SIG-M5 treated with dmso at 0.1 percent for 504 hours (cell line): ENCODE measurements around the gene STAB1.

Experiments used
- DNase-seq: peaks from one replicate; lab custom pipeline; 2025; ENCODE audit not compliant: unreplicated experiment; lab: John Stamatoyannopoulos, UW

The STAB1 gene

DNA sequence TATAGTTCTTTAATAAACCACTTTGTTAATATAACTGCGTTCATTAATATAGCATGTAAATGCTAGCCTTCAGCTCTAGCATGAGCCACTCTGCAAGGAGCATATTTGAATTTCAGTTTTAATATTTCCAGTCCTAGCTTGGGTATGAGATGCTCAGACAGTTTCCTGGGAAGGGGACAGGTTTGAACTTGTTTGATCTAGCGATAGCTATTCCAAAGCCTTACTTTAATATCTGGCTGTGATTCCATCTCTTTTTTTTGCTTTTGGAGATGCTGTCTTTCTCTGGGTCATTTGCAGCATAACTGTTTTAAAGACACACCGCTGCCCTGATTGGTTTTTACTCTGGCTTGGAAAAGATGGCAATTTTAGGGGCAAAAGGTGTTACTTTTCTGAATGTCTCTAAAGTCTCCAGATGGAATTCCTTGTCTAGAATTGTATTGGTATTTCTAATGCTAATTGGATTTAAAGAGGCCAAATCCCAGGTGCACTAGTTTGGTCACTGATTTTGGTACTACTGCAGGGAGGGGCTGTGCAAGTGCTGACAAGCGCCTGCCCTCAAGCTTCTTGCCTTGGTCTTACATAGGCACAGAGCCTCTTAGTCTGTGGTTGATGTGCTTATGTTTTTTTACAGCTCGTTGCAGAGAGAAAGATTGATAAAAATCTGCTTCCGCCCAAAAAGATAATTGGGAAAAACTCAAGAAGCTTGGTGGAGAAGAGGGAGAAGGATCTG is 36.9 kb upstream of the STAB1 start:
- DNase-seq = no peak

DNA sequence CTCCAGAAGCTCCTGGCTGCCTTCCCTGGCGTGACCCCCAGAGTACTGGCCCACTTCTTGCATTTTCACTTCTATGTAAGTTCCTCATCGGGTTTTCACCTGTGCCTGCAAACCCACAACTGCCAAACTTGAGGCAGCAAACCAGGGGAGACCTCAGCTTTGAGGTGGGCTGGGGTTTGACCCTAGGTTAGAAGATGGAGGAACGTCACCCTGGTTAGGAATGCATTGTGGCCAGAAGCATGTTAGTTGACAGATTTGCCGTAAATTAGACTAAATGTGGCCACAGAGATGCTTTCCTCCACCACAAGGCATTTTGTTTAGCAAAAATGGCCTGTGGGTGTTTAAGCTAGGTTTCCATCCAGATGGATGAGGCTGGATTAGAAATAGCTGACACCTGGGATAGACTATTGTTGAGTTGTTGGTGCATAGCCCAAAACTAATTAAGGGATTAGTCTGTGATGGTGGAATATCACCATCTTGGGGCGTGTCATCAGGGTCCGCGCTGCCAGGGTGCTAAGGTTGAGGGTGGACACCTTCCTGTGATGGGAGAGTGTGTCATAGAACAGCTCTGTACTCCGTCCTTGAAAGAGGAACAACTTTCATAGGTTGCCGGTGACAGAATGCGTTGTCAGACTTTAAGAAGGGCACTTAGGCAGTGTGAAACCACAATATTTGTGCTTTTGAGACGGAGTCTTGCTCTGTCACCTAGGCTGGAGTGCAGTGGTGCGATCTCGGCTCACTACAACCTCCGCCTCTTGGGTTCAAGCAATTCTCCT is 36.2 kb upstream of the STAB1 start:
- DNase-seq = no peak

DNA sequence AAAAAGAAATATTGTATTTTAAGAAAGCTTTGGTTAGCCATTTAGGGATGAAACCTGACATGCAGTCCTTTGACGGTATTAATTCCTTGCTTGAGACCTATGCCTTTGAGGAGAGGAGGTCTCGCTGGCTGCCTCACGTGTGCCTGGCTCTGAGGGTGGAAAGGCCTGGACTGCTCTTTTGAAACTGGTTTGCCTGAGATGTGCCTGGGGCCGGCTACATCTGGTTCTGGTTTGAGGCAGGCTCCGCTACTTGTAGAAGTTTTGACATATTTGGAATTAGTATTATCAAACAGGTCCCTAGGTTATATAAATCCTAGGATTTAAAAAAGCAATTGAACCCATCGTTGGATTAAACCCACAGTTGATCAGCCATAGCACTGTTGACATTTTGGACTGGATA is 33.3 kb upstream of the STAB1 start:
- no peak for DNase-seq

DNA sequence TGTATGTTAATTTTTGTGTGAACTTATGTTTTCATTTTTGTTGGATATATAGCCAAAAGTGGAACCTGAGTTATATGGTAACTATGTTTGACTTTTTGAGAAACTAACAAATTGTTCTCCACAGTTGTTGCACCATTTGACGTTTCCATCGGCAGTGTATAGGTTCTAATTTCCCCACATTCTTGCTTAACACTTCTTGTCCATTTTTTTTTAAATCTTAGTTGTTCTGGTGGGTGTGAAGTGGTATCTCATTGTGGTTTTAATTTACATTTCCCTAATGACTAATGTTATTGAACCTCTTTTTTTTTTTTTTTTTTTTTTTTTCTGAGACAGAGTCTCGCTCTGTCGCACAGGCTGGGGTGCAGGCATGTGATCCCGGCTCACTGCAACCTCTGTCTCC is 31.7 kb upstream of the STAB1 start:
- peak; percentile 9 for DNase-seq

DNA sequence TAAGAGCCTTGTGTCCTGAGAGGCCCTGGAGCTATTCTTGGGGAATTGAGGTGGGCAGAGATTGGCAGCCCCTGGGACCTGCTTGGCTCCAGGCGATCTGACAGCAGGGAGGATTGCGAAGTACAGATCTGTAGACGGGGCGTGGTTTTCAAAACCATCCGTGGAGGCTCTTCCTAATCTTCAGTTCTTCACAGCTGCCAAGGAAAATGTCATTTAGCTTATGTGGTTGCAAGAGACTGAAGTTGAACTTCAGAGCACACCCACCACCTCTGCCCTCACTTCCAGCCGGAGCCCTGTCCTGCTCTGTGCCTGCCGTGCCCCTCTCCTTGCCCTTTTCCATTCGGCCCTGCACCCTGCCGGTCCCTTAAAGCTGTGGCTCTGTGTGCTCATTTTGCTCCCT is 26.8 kb upstream of the STAB1 start:
- DNase-seq = peak; percentile 79

DNA sequence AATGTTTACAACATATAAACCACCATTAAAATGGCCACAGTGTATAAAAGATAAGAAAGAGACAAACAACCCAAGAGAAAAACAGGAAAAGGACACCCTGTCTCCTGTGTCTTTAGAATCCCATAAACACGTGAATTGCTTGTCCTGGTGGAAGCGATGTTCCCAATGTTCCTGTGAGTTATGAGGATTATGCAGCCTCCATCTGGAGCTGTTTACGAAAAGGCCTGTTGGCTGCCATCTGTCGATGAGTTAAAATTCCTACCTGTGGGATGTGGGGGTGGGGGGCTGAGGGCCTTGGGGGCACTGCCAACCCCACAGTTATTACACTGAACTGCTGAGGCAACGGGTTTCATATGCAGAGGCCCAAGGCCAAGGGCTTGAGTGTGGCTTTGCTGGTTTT is 26.1 kb upstream of the STAB1 start:
- no peak for DNase-seq

DNA sequence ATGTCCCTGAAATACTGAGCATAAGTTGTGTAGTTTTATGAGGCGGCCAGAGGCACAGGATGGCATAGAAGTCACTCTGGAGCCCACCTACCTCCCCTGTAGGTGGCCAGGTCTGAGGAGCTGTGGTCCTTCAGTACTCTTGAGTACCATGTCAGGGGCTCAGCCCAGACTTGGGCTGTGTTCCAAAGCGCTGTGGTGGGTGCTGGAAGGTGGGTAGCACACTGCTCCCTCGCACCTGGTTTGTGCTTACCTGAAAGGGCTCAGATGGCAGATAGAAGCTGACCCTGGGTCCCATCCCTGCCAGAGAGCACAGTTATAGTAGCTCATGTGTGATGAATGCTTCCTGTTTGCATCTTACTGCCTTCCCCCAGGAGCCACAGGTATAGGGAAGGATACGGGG is 24.2 kb upstream of the STAB1 start:
- no peak for DNase-seq

DNA sequence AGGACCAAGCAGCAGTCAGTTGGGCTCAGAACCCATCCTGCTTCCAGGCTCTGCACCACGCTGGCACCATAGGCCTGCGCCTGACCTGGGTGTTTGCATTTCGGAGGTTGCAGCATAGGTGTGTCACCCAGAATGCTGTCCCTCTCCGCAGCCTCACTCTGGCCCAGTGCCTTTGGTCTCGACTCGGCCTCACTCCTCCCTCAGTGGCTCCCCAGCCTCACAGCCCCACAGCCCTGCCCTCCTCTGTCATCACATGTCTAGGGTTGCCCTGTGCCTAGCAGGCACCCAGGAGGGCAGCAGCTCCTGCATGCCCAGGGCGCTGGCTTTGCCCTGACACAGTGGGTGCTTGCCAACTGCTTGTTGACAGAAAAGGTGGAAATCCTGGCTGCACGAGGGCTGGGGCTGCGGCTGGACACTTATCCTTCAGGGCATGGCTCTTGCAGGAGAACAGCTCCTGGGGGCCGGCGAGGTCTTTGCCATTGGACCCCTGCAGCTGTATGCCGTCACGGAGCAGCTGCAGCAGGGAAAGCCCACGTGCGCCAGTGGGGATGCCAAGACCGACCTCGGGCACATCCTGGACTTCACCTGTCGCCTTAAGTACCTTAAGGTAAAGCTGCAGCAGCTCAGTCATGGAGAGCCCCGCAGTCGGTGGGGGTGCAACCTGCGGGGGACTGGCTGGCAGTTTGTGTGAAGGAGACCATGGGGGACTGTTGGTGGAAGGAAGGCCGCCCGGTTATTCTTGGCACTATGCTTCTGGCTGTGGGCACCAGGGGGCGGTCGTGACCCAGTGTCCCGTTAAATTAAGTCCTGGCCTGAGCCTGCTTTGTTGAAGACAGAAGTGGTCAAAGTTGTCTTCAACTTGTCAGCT is 23.5 kb upstream of the STAB1 start:
- DNase-seq = peak; percentile 47

DNA sequence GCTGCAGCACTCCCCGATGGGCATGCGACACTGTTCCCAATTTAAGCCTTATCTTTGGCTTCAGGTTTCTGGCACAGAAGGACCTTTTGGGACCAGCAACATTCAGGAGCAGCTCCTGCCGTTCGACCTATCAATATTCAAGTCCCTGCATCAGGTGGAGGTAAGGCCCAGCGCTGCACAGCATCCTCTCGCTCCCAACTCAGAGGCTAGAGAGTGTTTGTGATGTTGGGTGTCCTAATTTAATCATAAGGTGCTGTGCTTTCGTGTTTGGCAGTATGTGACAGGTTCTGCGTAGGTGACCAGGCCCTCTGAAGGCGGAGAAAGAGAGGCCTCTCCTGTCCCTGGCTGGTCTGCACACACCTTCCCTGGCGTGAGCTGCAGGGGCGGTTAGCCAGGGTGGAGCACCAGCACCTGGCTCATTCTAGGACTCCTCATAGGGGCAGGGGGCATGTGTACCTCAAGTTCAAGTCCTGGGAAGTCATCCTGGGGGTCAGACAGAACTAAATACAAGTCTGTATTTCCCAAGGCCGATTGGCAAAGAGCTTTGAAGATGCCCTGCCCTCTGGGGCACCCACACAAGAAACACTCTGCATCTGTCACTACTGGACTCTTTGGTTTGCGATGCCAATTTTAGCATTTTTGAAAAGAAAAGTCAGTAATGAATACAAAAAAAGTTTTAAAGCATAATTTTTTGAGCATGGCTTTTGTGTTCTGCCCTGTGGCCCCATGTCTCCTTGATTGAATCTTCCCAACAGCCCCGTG is 22.7 kb upstream of the STAB1 start:
- DNase-seq = no peak

DNA sequence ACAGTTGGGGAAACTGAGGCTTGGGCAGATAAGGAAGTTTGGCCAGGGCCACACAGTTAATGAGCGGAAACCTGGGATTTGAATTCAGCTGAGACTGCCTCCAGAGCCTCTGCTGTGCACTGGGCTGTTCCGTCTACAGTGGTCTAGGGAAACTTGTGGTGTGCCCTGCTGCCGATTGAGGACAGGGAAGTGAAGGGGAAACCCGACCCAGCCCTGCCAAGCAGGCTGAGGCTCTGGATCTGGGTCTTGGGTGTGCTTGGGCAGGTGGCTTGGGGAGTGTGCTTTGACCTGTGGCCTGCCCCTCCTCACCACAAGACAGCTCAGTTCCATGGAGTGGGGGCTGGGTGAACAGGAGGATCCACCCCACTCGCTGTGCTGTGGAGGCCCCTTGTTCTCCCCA is 22.1 kb upstream of the STAB1 start:
- no peak for DNase-seq

DNA sequence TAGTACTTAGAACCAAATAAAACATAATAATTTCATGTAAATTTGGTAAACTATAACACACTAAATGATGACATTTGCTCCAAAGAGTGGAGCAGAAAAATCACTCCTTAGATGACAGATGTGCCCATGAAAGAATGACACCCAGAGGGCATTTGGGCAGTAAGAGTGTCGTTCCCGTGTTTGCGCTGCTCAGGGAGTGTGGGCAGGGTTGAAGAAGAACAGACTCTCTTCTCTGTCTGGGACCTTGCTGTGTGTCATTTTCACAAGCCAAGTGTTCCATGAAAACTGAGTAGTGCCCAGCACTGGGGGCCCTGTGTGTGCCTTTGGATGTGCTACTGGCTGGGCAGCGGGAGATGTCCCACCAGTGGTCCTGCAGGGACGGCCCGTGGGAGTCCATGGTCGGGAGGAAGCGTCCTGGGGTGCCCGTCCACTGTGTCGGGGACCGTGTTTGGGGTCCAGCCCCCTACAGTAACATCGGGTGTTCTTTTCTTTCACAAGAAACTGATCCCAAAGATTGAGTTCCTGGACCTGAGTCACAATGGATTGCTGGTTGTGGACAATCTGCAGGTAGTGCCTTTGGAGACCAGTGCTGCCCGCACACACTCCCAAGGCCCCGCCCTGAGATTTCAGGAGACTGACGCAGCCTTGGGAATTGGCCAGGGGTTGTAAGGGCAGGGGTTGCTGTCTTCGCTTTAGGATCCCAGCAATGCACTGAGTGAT is 17.9 kb upstream of the STAB1 start:
- DNase-seq = no peak

DNA sequence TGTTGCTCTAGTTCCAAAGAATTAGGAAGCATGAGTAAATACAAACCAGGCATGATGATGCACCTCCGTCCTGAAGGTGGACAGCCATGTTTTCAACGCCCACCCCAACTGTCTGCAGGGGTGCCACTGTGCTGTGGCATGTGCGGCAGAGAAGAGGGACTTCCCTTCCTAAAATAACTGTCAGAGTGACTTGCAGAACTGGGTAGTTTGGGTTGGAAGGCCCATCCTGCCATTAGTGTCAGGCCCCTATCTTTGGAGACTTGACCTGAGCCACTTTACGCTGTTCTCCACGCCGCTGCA is 17.4 kb upstream of the STAB1 start:
- DNase-seq = no peak

DNA sequence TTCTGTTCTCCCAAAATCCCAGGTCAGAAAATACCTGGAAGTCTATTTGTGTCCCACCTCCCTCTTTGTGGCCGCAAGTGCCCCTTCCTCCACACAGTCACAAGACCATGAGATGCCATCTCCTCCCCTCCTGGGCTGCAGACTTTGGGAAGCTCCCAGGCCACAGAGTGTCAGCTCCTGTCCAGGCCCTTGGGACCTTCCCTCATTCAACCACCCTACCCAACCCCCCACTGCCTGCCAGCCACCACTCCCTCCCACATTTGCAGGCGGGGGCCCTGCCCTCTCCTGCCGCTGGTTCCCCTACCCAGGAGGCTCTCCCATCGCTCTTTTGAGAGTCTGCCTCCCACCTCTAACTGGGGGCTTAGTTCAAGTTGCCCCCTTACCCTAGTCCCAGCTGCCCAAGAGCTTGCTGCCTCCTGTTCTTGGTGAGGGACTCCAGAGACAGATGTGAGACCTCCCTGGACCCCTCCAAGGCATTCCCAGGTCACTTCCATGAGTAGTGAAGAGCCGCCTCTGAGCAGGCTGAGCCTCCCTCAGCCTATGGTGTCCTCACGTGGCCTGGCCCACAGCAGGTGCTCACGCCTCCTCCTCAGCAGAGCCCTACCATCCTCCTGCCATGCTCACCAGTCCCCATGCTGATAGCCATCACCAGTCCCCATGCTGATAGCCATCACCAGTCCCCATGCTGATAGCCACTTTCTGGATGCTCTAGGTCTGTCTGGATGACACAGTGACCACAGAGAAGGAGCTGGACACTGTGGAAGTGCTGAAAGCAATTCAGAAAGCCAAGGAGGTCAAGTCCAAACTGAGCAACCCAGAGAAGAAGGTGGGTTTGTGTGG is 15.9 kb upstream of the STAB1 start:
- DNase-seq = no peak

DNA sequence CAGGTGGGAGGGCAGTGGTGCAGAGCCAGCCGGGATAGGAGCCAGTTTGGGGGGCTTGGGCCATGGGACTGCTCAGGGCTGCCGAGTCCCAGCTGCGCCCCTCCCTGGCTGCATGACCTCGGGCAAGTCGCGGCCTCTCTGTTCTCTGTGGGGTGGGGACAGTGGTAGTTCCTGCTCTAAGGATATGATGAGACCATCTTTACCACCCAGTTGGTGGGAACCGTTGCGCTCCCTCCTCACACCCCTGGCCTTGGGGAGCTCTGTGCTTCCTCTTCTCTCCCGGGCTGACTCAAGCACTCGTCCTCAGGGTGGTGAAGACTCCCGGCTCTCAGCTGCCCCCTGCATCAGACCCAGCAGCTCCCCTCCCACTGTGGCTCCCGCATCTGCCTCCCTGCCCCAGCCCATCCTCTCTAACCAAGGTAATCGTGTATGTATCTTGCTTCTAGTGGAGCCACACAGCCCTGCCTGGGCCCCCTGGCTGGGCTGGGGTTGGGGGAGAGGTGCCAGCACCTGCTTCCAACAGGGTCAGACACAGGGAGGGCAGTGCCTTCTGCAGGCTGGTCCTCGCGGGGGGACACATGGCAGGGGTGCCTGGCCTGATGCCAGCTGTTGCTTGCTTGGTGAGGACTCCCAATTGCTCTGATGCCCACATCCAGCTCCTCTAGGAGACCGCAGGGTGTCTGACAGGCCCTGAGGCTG is 15.1 kb upstream of the STAB1 start:
- no peak for DNase-seq

DNA sequence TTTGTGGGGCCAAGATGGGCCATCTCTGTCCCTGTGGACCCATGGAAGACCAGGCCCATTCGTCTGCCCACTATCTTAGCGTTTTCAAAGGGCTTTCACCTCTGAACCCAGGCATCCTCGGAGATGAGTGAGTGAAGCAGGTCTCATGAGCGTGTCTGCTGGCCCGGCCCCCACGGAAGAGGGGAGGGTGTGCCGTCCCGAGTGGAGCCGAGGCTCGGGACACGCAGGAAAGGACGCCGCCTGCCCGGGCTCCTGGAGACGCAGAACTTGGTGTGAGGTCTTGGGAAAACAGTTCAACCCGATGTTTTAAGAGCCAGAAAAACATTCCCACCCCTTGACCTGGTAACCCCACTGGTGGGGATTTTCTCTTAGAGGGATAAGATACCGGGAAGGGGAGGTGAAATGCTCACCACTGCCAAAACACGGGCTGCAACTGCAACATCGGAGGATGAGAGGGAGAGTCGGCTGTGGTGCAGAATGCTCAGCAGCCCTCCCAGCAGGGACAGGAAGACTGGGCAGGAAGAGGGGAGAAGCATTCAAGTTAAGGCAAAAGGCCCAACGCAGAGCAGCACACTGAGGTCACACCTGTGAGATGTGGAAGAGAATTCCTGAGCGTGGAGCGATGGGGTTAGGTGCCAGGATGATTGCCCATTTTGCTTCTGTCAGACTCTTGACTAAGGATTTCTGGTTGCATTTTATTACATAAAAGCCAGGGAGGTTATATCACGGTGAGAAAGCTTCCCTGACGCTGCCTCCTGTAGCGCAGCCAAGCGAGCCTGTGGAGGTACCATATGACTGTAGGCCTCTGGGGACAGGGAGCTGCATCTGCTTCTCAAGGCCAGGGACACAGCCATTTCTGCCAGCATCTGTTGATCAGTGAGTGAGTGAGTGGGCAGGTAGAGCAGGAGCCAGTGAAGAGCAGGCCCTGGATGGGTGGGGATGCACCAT is 14.1 kb upstream of the STAB1 start:
- DNase-seq = no peak

DNA sequence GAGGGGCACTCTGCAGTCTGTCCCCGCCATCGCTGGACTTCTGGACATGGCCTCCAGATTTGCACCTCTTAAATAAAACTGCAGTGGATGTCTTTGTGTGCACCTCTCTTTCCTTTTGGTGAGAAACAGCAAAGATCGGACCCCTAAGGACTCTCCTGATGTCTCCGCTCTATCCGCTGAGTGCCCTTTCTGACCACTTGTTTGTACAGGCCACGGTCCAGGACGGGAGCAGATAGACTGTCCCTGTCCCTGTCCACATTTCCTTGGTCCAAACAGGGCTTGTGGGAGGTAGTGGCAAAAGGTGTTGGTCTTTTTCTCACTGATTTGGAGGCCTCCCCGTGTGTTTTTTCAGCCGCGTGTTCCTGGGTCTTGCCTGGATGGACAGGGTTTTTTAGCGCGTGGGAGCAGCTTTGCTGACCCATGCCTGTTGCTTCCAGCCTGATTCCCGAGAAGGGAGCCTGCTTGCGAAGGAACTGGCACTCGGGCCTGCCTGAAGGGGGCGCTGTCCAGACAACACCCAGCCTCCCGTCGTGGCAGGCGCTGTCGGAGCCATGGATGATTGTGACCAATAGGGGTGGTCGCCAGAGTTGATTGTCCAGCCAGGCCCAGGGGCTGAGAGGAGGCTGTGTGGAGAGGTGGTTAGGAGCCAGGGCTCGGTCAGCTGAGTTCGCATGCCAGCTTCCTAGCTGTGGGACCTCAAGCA is 13.2 kb upstream of the STAB1 start:
- no peak for DNase-seq

DNA sequence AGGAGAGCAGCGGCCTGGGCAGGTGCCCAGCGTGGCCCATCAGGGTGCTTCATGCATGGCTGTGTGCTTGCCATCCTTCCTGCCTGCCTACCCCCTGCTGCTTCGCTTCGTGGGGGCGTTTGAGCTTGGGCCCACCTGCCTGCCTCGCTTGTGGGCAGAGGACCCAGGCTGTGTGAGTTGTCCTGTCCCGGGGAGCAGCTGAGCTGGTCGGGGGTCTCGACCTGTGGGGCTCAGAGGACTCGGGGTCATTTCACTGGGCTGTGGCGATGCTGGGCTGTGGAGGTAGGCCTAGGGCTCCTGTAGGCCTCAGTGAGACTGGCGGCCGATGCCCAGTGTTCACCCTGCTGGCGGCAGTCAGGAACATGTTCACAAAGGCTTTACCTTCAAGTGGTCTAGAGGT is 12.1 kb upstream of the STAB1 start:
- no peak for DNase-seq
